Kidney (tissue), 14 donors: Measurements from ENCODE around the gene MKRN1. TPM values are rescaled to one million over a fixed set of nuclear protein-coding genes. Genes with fewer than 3 reads are reported as not detected.

Source experiments
- DNase-seq, 5 donors: peaks; one replicate each; pipeline ENCODE4 v3.0.0-alpha.2; 2013 to 2020
- FAIRE-seq: peaks from 2 replicates; lab custom pipeline; 2012; peaks lifted over from hg19 to GRCh38; lab: Jason Lieb, UNC
- H3K27ac ChIP-seq, 2 donors: one replicate each; pipeline ENCODE4 v1.7.0; 2013; ENCODE audit warnings: low read depth in 2 of 2, low read length in 2 of 2, inconsistent platforms in 1 of 2
- H3K27me3 ChIP-seq: one replicate; pipeline ENCODE4 v1.7.1; 2013; ENCODE audit warnings: low read length, inconsistent platforms; ENCODE audit not compliant: control insufficient read depth, insufficient read depth
- H3K36me3 ChIP-seq, 3 donors: one replicate each; pipeline versions ENCODE4 v1.7.0 to v1.7.1; 2013; ENCODE audit warnings: low read length in 3 of 3, control low read depth in 1 of 3, inconsistent platforms in 1 of 3; ENCODE audit not compliant: insufficient read depth in 3 of 3, control insufficient read depth in 2 of 3
- H3K4me1 ChIP-seq, 3 donors: one replicate each; pipeline versions ENCODE4 v1.7.0 to v1.7.1; 2013; ENCODE audit warnings: low read length in 3 of 3, inconsistent platforms in 1 of 3, low read depth in 1 of 3; ENCODE audit not compliant: control insufficient read depth in 2 of 3, insufficient read depth in 2 of 3
- H3K4me3 ChIP-seq, 3 donors: one replicate each; pipeline versions ENCODE4 v1.7.0 to v1.8.1; 2013; ENCODE audit warnings: low read length in 3 of 3, control low read depth in 1 of 3, inconsistent platforms in 1 of 3
- H3K9ac ChIP-seq, 3 donors: one replicate each; pipeline versions ENCODE4 v1.7.0 to v1.7.1; 2013; ENCODE audit warnings: low read length in 3 of 3, control low read depth in 1 of 3, inconsistent platforms in 1 of 3
- H3K9me3 ChIP-seq, 3 donors: one replicate each; pipeline versions ENCODE4 v1.7.0 to v1.7.1; 2013; ENCODE audit warnings: low read length in 3 of 3, control low read depth in 1 of 3, inconsistent platforms in 1 of 3; ENCODE audit not compliant: control insufficient read depth in 2 of 3, insufficient read depth in 1 of 3
- intact Hi-C: fragments of 100-400 bp; cut with DNase I; formaldehyde crosslinking; loops from one replicate; pipeline ENCODE4 v1.11.1; 2022
- polyA plus RNA-seq: library from polyadenylated mRNA; stranded (reverse); fragments of 350-450 nt; fragmentation: Illumina TruSeq; extraction: RNeasy Lipid Tissue Mini Kit (QIAGEN cat#74804); gene quantifications from one replicate; pipeline ENCODE4 v1.2.3, GENCODE V29; 2014; ENCODE audit warnings: low read depth, low replicate concordance; ENCODE audit not compliant: insufficient read depth
- total RNA-seq: library from RNA; stranded (reverse); fragmentation: NEBNext Ultra II Directional; extraction: Animal tissue kit (Norgen Biotek cat#: 25700); gene quantifications from one replicate; pipeline ENCODE4 v1.2.1, GENCODE V29; 2021
- TF ChIP-seq, protein P1 (sequence below): IDR thresholded peaks from 3 replicates; pipeline ENCODE4 v1.5.1; 2012; ENCODE audit warnings: mild to moderate bottlenecking, moderate library complexity, borderline replicate concordance; ENCODE audit not compliant: insufficient read depth; ENCODE audit errors: extremely low read depth
- donor health status: control.
- donor health status: control.
- donor health status: control.
- donor health status: control.
- donor health status: control.
- donor health status: DM: yes; HTN: yes; CAD: no.
- donor health status: Normal renal cell carcinoma (clear cell type).

MKRN1 gene
- total and polyA plus RNA-seq, 2 donors from 2014 or later: 48.8 to 106 TPM

DNA sequence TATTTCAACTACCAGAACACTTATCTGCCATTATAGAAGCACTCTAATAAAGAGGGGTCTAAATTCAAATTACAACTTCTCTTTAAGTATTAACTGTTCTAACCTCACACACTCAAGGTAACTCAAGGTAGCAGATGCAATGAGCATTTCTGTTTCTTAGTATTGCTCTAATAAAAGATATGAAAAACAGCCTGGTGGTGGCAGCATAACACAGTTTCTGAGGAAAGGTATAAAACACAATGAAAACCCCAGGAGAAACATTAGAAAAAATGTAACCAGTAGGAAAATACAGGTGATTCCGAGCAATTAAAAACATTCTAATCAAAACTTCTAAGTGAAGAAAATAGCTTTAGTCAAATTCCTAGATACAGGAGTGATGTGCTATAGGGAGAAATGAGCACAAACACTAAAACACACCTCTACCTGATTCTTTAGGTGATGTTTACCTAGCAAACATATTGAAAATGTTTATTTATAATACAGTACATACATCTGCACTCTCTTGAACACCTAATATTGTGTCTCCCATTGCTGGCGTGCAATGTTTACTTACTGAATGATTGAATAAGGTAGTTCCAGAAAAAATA is 3.5 kb downstream of the MKRN1 start:
- TF ChIP-seq, protein P1, sequence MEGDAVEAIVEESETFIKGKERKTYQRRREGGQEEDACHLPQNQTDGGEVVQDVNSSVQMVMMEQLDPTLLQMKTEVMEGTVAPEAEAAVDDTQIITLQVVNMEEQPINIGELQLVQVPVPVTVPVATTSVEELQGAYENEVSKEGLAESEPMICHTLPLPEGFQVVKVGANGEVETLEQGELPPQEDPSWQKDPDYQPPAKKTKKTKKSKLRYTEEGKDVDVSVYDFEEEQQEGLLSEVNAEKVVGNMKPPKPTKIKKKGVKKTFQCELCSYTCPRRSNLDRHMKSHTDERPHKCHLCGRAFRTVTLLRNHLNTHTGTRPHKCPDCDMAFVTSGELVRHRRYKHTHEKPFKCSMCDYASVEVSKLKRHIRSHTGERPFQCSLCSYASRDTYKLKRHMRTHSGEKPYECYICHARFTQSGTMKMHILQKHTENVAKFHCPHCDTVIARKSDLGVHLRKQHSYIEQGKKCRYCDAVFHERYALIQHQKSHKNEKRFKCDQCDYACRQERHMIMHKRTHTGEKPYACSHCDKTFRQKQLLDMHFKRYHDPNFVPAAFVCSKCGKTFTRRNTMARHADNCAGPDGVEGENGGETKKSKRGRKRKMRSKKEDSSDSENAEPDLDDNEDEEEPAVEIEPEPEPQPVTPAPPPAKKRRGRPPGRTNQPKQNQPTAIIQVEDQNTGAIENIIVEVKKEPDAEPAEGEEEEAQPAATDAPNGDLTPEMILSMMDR: peak; percentile 49
- H3K36me3 ChIP-seq: peaks cover 0 to 4% (median 0%) of the 10 kb centered on the region in 3 donors
- no peaks in the 10 kb centered on the region for H3K27me3 ChIP-seq
- intact Hi-C loops: no loop called here
- DNase-seq (peak in 3 of 5 donors; percentile 23 to 77 (median 74)), FAIRE-seq (peak; percentile 25)
- no peak overlapping the region for H3K4me3 ChIP-seq
- H3K9ac ChIP-seq: no peak overlapping the region
- no peak overlapping the region for H3K27ac ChIP-seq
- no peaks in the 10 kb centered on the region for H3K9me3 ChIP-seq
- peaks cover 0 to 3% (median 2%) of the 10 kb centered on the region in 3 donors for H3K4me1 ChIP-seq

- intact Hi-C loops: no loop called here
- FAIRE-seq: no peak
- H3K36me3 ChIP-seq: peaks cover 0 to 29% (median 20%) of the 10 kb centered on the region in 3 donors
Observed at GRCh38 chr7:140463111-140463510, 16.2 kb downstream of the MKRN1 start.

GRCh38 chr7:140458916-140459315 is 20.4 kb downstream of the MKRN1 start:
- Histone ChIP-seq H3K27ac (no peak overlapping the region), H3K27me3 (no peaks in the 10 kb centered on the region), H3K9me3 (no peaks in the 10 kb centered on the region), H3K4me3 (no peak overlapping the region), H3K9ac (no peak overlapping the region), H3K4me1 (peaks cover 0 to 4% (median 0%) of the 10 kb centered on the region in 3 donors), H3K36me3 (peaks cover 6 to 36% (median 27%) of the 10 kb centered on the region in 3 donors)
- TF ChIP-seq, protein P1: no peak
- no peak for DNase-seq
- FAIRE-seq: no peak
- intact Hi-C loops: no loop called here

More at GRCh38 chr7:140463111-140463510, 16.2 kb downstream of the MKRN1 start:
- DNase-seq: no peak
- no peaks in the 10 kb centered on the region for H3K9me3 ChIP-seq
- H3K9ac ChIP-seq: no peak overlapping the region
- TF ChIP-seq, protein P1: no peak
- H3K4me3 ChIP-seq: no peak overlapping the region
- H3K27ac ChIP-seq: no peak overlapping the region
- H3K27me3 ChIP-seq: no peaks in the 10 kb centered on the region
- H3K4me1 ChIP-seq: no peaks in the 10 kb centered on the region

DNA sequence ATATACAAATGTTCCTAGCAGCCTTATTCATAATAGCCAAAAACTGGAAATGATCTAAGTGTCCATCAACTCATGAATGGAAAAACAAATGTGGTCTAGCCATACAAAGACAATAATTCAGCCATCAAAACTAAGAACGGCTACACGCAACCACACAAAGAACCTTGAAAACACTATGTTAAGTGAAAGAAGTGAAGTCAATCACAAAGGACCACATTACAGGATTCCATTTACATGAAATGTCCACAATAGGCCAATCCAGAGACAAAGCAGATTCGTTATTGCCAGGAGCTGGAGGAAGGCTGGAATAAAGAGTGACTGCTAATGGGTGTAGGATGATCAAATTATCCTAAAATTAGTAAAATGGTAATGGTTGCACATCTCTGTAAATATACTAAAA is 21.1 kb downstream of the MKRN1 start:
- intact Hi-C loops: no loop called here
- Histone ChIP-seq H3K4me1 (peaks cover 0 to 4% (median 0%) of the 10 kb centered on the region in 3 donors), H3K9me3 (no peaks in the 10 kb centered on the region), H3K4me3 (no peak overlapping the region), H3K36me3 (peaks cover 6 to 39% (median 28%) of the 10 kb centered on the region in 3 donors), H3K27me3 (no peaks in the 10 kb centered on the region), H3K9ac (no peak overlapping the region), H3K27ac (no peak overlapping the region)
- FAIRE-seq: no peak
- TF ChIP-seq, protein P1: no peak
- no peak for DNase-seq
